Activated CD4-positive, alpha-beta T cell treated with anti-CD3 and anti-CD28 coated beads, Interleukin-2, Interleukin-4, amounts not matched to agents 100 ng/mL and 50 ng/mL, durations not matched to agents 16 hours and 8 hours (primary cell): ENCODE data around the gene CHMP6.
A peak's percentile ranks its signal among the peaks of the same experiment; 100 is the strongest.
"Not testable (repeated sequence)": the region's sequence is repeated elsewhere in the genome, so short reads cannot be mapped to it uniquely, and the experiment has no call there.

ENCODE experiments used
- DNase-seq: peaks from one replicate; pipeline ENCODE4 v3.0.0-alpha.2; 2020; ENCODE audit warnings: low spot score

CHMP6 gene

GRCh38 chr17:81011951-81012350, 20.3 kb downstream of the CHMP6 start:
- no peak for DNase-seq

GRCh38 chr17:81012574-81013447, 21.2 kb downstream of the CHMP6 start:
- DNase-seq = no peak

GRCh38 chr17:81013642-81014041, 22.0 kb downstream of the CHMP6 start:
- DNase-seq = no peak

- DNase-seq = no peak
These were observed 23.5 kb downstream of the CHMP6 start for GRCh38 chr17:81015136-81015535.

GRCh38 chr17:81016575-81016974, 24.9 kb downstream of the CHMP6 start:
- DNase-seq = no peak

GRCh38 chr17:81017330-81017729, 25.7 kb downstream of the CHMP6 start:
- DNase-seq = not testable (repeated sequence)

GRCh38 chr17:81018044-81018802, 26.6 kb downstream of the CHMP6 start:
- DNase-seq = peak; percentile 60

GRCh38 chr17:81019563-81020442, 28.2 kb downstream of the CHMP6 start:
- DNase-seq = no peak

- DNase-seq = no peak
These were observed 28.8 kb downstream of the CHMP6 start for GRCh38 chr17:81020443-81020766.

GRCh38 chr17:81020767-81021497, 29.3 kb downstream of the CHMP6 start:
- DNase-seq = no peak

GRCh38 chr17:81021531-81022343, 30.1 kb downstream of the CHMP6 start:
- no peak for DNase-seq

GRCh38 chr17:81022344-81022676, 30.7 kb downstream of the CHMP6 start:
- no peak for DNase-seq

- no peak for DNase-seq
These were observed 33.6 kb downstream of the CHMP6 start for GRCh38 chr17:81025065-81025740.

- no peak for DNase-seq
These were observed 34.1 kb downstream of the CHMP6 start for GRCh38 chr17:81025741-81026129.

GRCh38 chr17:81026266-81027036, 34.8 kb downstream of the CHMP6 start:
- no peak for DNase-seq

GRCh38 chr17:81027038-81027437, 35.4 kb downstream of the CHMP6 start:
- no peak for DNase-seq

- no peak for DNase-seq
These were observed 36.2 kb downstream of the CHMP6 start for GRCh38 chr17:81027591-81028505.

GRCh38 chr17:81028506-81028858, 36.8 kb downstream of the CHMP6 start:
- no peak for DNase-seq

GRCh38 chr17:81029859-81030258, 38.2 kb downstream of the CHMP6 start:
- no peak for DNase-seq
